Smooth muscle cell (in vitro differentiated cells): ENCODE data around the gene TSPEAR. TPM values are rescaled to one million over a fixed set of nuclear protein-coding genes. Genes with fewer than 3 reads are reported as not detected.
"Not testable (repeated sequence)": the region's sequence is repeated elsewhere in the genome, so short reads cannot be mapped to it uniquely, and the experiment has no call there.

Source experiments
- DNase-seq: peaks from one replicate; lab custom pipeline; 2025; ENCODE audit not compliant: unreplicated experiment; lab: John Stamatoyannopoulos, UW
- H2AFZ ChIP-seq: fragments of 200-600 bp; sonication (generic); 2 replicates; pipeline ENCODE4 v1.6.0; 2016; ENCODE audit warnings: antibody characterized with exemption, low read depth, mild to moderate bottlenecking
- H3F3A ChIP-seq: fragments of 200-600 bp; sonication (generic); 2 replicates; pipeline ENCODE4 v1.6.0; 2017; ENCODE audit warnings: antibody characterized with exemption, low read depth
- H3K27ac ChIP-seq: fragments of 200-600 bp; sonication (generic); 2 replicates; pipeline ENCODE4 v1.5.1; 2016; ENCODE audit warnings: low read depth, mild to moderate bottlenecking
- H3K27me3 ChIP-seq: fragments of 200-600 bp; sonication (generic); 2 replicates; pipeline ENCODE4 v1.6.1; 2016; ENCODE audit warnings: low read depth, mild to moderate bottlenecking
- H3K36me3 ChIP-seq: fragments of 200-600 bp; sonication (generic); 2 replicates; pipeline ENCODE4 v1.5.1; 2016; ENCODE audit warnings: low read depth
- H3K4me1 ChIP-seq: fragments of 200-600 bp; sonication (generic); 2 replicates; pipeline ENCODE4 v1.5.1; 2016; ENCODE audit warnings: low read depth
- H3K4me2 ChIP-seq: fragments of 200-600 bp; sonication (generic); 2 replicates; pipeline ENCODE4 v1.6.0; 2016; ENCODE audit warnings: mild to moderate bottlenecking
- H3K4me3 ChIP-seq: fragments of 200-600 bp; sonication (generic); 2 replicates; pipeline ENCODE4 v1.5.1; 2016; ENCODE audit warnings: mild to moderate bottlenecking
- H3K79me2 ChIP-seq: fragments of 200-600 bp; sonication (generic); 2 replicates; pipeline ENCODE4 v1.6.0; 2016; ENCODE audit warnings: low read depth, mild to moderate bottlenecking
- H3K9ac ChIP-seq: fragments of 200-600 bp; sonication (generic); 2 replicates; pipeline ENCODE4 v1.6.0; 2016; ENCODE audit warnings: low read depth
- H3K9me3 ChIP-seq: fragments of 200-600 bp; sonication (generic); replicated peaks from 2 replicates; pipeline ENCODE4 v1.5.1; 2016; ENCODE audit warnings: low read depth
- H4K20me1 ChIP-seq: fragments of 200-600 bp; sonication (generic); 2 replicates; pipeline ENCODE4 v1.6.0; 2016; ENCODE audit warnings: low read depth
- WGBS: methylation state at CpG from one replicate; pipeline ENCODE4 v1.1.7; 2016; ENCODE audit warnings: low lambda C conversion rate; 5-methylcytosine and 5-hydroxymethylcytosine counted together
- polyA plus RNA-seq: library from polyadenylated mRNA; unstranded; fragments of >200 nt; fragmentation: Nextera tagmentation; extraction: Ambion mirVana; gene quantifications from 2 replicates; pipeline ENCODE4 v1.2.1, GENCODE V29; 2016
- total RNA-seq: library from RNA; depleted of rRNA; stranded (reverse); fragments of >200 nt; gene quantifications from 2 replicates; pipeline ENCODE4 v1.2.3, GENCODE V29; 2014
- TF ChIP-seq, protein P1 (sequence below): fragments of 200-600 bp; sonication (generic); IDR thresholded peaks from 2 replicates; pipeline ENCODE4 v1.5.1; 2017; ENCODE audit warnings: borderline replicate concordance, mild to moderate bottlenecking, antibody characterized with exemption; ENCODE audit not compliant: insufficient read depth, poor library complexity, severe bottlenecking

Gene TSPEAR
- total and polyA plus RNA-seq, 2 experiments from 2014 or later = 0.71 TPM; not detected in 1

DNA sequence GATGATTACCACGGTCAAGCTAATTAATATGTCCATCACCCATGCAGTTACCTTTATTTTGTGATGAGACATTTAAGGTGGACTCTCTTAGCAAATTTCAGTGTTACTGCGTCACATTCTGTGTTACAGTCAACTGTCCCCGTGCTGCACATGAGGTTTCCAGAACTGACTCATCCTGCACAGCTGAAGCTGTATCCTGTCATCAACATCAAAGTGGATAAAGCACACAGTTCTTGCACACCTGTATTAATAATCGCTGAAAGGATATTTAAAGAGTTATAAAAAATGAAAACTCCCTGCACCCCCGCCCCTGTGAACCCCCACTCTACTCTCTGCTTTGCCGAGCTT is 127.6 kb downstream of the TSPEAR start:
- Histone ChIP-seq H3K79me2 (no peaks in the 10 kb centered on the region), H3K9me3 (peaks cover 9% of the 10 kb centered on the region), H3K4me2 (no peak overlapping the region), H3K36me3 (no peaks in the 10 kb centered on the region), H3F3A (no peaks in the 10 kb centered on the region), H3K27me3 (no peaks in the 10 kb centered on the region), H3K4me3 (no peak overlapping the region), H4K20me1 (no peaks in the 10 kb centered on the region), H3K27ac (no peak overlapping the region), H2AFZ (no peak overlapping the region), H3K9ac (no peak overlapping the region), H3K4me1 (peaks cover 3% of the 10 kb centered on the region)
- DNase-seq = no peak
- TF ChIP-seq, protein P1, sequence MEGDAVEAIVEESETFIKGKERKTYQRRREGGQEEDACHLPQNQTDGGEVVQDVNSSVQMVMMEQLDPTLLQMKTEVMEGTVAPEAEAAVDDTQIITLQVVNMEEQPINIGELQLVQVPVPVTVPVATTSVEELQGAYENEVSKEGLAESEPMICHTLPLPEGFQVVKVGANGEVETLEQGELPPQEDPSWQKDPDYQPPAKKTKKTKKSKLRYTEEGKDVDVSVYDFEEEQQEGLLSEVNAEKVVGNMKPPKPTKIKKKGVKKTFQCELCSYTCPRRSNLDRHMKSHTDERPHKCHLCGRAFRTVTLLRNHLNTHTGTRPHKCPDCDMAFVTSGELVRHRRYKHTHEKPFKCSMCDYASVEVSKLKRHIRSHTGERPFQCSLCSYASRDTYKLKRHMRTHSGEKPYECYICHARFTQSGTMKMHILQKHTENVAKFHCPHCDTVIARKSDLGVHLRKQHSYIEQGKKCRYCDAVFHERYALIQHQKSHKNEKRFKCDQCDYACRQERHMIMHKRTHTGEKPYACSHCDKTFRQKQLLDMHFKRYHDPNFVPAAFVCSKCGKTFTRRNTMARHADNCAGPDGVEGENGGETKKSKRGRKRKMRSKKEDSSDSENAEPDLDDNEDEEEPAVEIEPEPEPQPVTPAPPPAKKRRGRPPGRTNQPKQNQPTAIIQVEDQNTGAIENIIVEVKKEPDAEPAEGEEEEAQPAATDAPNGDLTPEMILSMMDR = no peak
- 81% methylated on average over 6 of the region's 6 CpGs for WGBS

DNA sequence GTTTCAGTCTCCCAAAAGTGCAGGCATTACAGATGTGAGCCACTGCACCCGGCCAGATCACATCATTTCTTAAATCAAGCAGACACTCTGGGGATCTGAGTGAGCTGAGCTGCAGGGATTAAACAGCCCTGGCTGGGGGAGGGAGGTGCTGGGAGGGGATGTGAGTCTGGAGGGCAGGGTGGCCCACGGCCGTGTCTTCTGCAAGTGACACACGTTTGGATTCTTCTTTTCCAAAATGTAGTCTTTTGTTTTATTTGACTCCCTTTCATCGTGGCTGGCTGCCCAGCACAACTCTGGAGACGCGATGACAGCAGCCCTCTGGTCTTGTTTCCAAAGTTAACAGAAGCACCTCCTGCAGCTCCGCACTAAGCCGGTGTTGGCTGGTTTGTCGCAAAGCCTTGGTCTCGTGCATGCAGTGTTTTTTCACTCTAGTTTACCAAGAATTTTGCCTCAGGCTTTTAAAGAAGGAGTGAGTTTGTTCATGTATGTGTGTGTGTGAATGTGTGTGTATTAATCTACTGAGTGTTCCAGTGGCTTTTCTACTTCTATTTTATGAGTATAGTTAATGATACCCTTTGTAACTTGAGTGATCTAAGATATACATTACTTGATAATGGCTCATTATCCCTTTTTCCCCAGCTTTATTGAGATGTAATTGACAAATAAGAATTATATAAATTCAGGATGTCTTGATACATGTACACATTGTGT is 128.1 kb downstream of the TSPEAR start:
- peaks cover 9% of the 10 kb centered on the region for H3K9me3 ChIP-seq
- WGBS = 35% methylated on average over 11 of the region's 11 CpGs

DNA sequence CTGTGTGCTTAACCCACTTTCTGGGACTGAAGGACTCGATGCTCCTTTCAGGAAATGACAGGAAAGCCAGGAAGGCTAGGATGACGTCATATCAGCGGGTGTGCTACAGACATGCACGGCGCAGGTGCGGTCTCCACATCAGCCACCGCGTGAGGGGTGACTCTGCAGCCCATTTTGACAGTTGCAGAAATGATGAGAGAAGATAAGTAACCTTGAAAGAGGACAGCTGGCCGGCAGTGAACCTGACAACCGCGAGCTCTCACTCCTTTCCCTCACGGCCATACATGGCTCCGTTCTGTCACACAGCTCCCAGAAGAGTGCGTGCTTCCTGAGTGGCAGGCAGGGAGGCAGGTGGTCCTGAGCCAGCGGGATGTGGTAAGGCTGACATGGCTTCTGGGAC is 129.3 kb downstream of the TSPEAR start:
- Histone ChIP-seq H3K9me3 (peaks cover 12% of the 10 kb centered on the region), H3K4me2 (no peak overlapping the region), H4K20me1 (no peaks in the 10 kb centered on the region), H3K9ac (no peak overlapping the region), H3K4me1 (peaks cover 3% of the 10 kb centered on the region), H2AFZ (no peak overlapping the region), H3K4me3 (no peak overlapping the region), H3K36me3 (no peaks in the 10 kb centered on the region), H3K79me2 (no peaks in the 10 kb centered on the region), H3K27ac (no peak overlapping the region), H3K27me3 (no peaks in the 10 kb centered on the region), H3F3A (no peaks in the 10 kb centered on the region)
- no peak for DNase-seq
- TF ChIP-seq, protein P1 = no peak
- WGBS = 80% methylated on average over 15 of the region's 15 CpGs

More for the DNA sequence above, 128.1 kb downstream of the TSPEAR start:
- Histone ChIP-seq H2AFZ (no peak overlapping the region), H4K20me1 (no peaks in the 10 kb centered on the region), H3K79me2 (no peaks in the 10 kb centered on the region), H3K36me3 (no peaks in the 10 kb centered on the region), H3K4me2 (no peak overlapping the region), H3F3A (no peaks in the 10 kb centered on the region), H3K27ac (no peak overlapping the region), H3K4me3 (no peak overlapping the region), H3K9ac (no peak overlapping the region), H3K4me1 (peaks cover 3% of the 10 kb centered on the region), H3K27me3 (no peaks in the 10 kb centered on the region)
- no peak for DNase-seq
- TF ChIP-seq, protein P1 = no peak

DNA sequence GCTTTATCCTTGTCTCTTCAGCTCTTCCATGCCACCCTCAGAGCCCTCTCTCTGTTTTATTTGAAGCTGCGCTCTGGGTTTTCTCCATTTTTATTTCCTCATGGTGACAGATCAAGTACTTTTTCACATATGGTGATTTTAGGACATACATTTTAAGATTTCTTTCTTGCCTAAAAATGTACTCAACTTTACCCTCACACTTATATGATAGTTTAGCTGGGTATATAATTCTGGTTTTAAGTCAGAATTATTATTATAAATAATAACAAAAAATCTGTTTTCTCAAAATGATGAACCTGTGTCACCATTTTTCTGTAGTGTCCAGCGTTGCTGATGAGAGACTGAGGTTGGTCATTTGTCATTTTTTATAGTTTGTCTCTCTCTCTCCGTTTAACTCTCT is 130.2 kb downstream of the TSPEAR start:
- no peaks in the 10 kb centered on the region for H3F3A ChIP-seq
- peaks cover 3% of the 10 kb centered on the region for H3K4me1 ChIP-seq
- no peak overlapping the region for H3K9ac ChIP-seq
- H2AFZ ChIP-seq = no peak overlapping the region
- no peaks in the 10 kb centered on the region for H3K79me2 ChIP-seq
- H3K4me3 ChIP-seq = no peak overlapping the region
- H4K20me1 ChIP-seq = no peaks in the 10 kb centered on the region
- H3K9me3 ChIP-seq = peaks cover 17% of the 10 kb centered on the region
- no peak overlapping the region for H3K4me2 ChIP-seq
- H3K27me3 ChIP-seq = no peaks in the 10 kb centered on the region
- TF ChIP-seq, protein P1 = no peak
- DNase-seq = no peak
- 91% methylated on average over 3 of the region's 3 CpGs for WGBS
- no peaks in the 10 kb centered on the region for H3K36me3 ChIP-seq
- H3K27ac ChIP-seq = no peak overlapping the region

DNA sequence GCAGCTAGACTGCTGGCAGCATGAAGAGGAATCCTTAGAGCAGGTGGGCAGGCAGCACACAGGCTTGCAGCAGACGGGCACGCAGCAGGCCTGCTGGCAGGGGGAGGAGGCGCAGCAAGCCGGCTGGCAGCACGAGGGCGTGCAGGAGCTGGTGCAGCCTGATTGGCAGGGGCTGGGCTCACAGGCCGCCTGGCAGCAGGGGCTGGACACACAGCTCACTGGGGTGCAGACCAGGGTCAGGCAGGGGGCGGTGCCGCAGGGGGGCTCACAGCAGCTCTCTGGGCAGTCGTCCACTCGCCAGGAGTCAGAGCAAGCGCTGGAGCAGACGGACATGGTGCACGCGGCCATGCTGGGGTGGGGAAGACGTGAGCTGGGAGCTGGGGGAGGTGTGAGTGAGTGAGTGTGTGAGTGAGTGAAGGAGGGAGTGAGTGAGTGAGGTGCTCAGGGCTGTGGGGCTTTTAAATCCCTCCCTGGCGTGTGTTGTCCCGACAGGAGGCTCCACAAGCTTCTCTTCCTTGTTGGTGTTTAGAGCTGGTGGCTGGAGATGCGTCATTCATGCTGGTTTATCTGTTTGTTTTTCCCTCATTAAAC is 131.0 kb downstream of the TSPEAR start, which contains the start of gene KRTAP10-5:
Gene KRTAP10-5 (minus strand): TSS at position 374 of the 591 bp plus-strand sequence. CDS start 26 bp downstream, at position 348.
- DNase-seq = not testable (repeated sequence)

More for the DNA sequence above, 131.0 kb downstream of the TSPEAR start, which contains the start of gene KRTAP10-5:
- not testable (repeated sequence) for H3K27ac ChIP-seq, H2AFZ ChIP-seq, H3K27me3 ChIP-seq, H4K20me1 ChIP-seq, H3K4me1 ChIP-seq, H3K79me2 ChIP-seq, H3K36me3 ChIP-seq, H3K4me2 ChIP-seq, H3F3A ChIP-seq, H3K9ac ChIP-seq, H3K4me3 ChIP-seq
- WGBS = 82% methylated on average over 19 of the region's 19 CpGs
- peaks cover 17% of the 10 kb centered on the region for H3K9me3 ChIP-seq
